HL-60 (cell line): ENCODE data around the gene WDR5B.

Experiments
- DNase-seq, 2 experiments: peaks; one replicate each; pipeline ENCODE4 v3.0.0-alpha.2; 2010 to 2020; ENCODE audit warnings: low read depth in 1 of 2, low spot score in 1 of 2
- H3K27ac ChIP-seq: fragments of 250-450 bp; sonication (Bioruptor Pico); replicated peaks from 2 replicates; pipeline ENCODE4 v1.5.1; 2020; ENCODE audit warnings: mild to moderate bottlenecking, moderate library complexity
- H3K27me3 ChIP-seq: fragments of 250-450 bp; sonication (Bioruptor Pico); 2 replicates; pipeline ENCODE4 v1.5.1; 2021; ENCODE audit warnings: mild to moderate bottlenecking, moderate library complexity; ENCODE audit not compliant: insufficient read depth, poor library complexity, severe bottlenecking
- H3K4me3 ChIP-seq: replicated peaks from 2 replicates; pipeline ENCODE4 v1.5.1; 2011; ENCODE audit warnings: mild to moderate bottlenecking, control low read depth, low read length; ENCODE audit not compliant: insufficient read depth
- GABPA ChIP-seq: IDR thresholded peaks from 2 replicates; pipeline ENCODE4 v1.6.1; 2012; ENCODE audit warnings: low read depth
- POLR2AphosphoS5 ChIP-seq: IDR thresholded peaks from 2 replicates; pipeline ENCODE4 v1.6.1; 2012; ENCODE audit warnings: low read depth
- REST ChIP-seq: IDR thresholded peaks from 2 replicates; pipeline ENCODE4 v1.6.1; 2012; ENCODE audit warnings: low read depth; ENCODE audit not compliant: insufficient replicate concordance
- SPI1 ChIP-seq: IDR thresholded peaks from 2 replicates; pipeline ENCODE4 v1.6.1; 2012; ENCODE audit warnings: low read depth, mild to moderate bottlenecking, borderline replicate concordance
- long read RNA-seq: library from polyadenylated mRNA; unstranded; transcript quantifications from one replicate; pipeline ENCODE4 v2.0.0, GENCODE V29; 2020
- TF ChIP-seq, protein P1 (sequence below): IDR thresholded peaks from one replicate; pipeline ENCODE4 v1.5.1; 2011; ENCODE audit warnings: low read length, control low read depth, inconsistent platforms; ENCODE audit not compliant: insufficient read depth

The WDR5B gene
- long read RNA-seq, transcript WDR5B-201 (1 exons, 3,720 nt) = major isoform, 27 of 29 reads
- long read RNA-seq, partial matches to known transcripts = 0 of 29 reads
- long read RNA-seq, other reads (novel, unspliced or antisense) = 2 of 29 reads

- peak within 1 kb of the TSS; percentile 86 for H3K27ac ChIP-seq
- H3K27me3 ChIP-seq = no peaks in the 10 kb centered on the region
- TF ChIP-seq POLR2AphosphoS5 = peak; percentile 94
- TF ChIP-seq REST = no peak
- TF ChIP-seq, protein P1, sequence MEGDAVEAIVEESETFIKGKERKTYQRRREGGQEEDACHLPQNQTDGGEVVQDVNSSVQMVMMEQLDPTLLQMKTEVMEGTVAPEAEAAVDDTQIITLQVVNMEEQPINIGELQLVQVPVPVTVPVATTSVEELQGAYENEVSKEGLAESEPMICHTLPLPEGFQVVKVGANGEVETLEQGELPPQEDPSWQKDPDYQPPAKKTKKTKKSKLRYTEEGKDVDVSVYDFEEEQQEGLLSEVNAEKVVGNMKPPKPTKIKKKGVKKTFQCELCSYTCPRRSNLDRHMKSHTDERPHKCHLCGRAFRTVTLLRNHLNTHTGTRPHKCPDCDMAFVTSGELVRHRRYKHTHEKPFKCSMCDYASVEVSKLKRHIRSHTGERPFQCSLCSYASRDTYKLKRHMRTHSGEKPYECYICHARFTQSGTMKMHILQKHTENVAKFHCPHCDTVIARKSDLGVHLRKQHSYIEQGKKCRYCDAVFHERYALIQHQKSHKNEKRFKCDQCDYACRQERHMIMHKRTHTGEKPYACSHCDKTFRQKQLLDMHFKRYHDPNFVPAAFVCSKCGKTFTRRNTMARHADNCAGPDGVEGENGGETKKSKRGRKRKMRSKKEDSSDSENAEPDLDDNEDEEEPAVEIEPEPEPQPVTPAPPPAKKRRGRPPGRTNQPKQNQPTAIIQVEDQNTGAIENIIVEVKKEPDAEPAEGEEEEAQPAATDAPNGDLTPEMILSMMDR = no peak
- peak; percentile 72 for TF ChIP-seq GABPA
- no peak for TF ChIP-seq SPI1
- peak; percentile 88 to 98 for DNase-seq
- H3K4me3 ChIP-seq = peak within 1 kb of the TSS; percentile 55
These were observed at the start of gene WDR5B for GRCh38 chr3:122415762-122416654. Gene WDR5B (minus strand): TSS chr3:122416062. CDS start chr3:122415528, 534 bp downstream.

DNA sequence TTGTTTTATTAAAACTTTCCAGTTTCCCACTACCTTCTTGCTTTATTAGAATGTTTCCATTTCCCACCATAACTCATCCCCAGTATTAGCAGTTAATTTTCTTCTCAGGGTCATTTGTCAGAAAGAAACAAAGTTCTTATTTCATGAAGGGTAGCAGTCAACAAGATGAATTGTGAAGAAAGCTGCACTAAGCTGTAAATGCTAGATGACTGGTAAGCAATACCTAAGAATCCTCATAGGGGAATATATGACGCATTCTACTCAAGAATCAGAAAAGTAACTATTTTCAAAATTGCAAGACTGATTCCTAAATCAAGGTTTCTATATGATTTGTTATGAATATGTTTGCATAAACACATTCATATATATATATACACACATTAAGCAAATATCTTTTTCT is 48.8 kb upstream of the WDR5B start:
- no peak for DNase-seq
- H3K4me3 ChIP-seq = no peak overlapping the region
- no peaks in the 10 kb centered on the region for H3K27me3 ChIP-seq
- TF ChIP-seq POLR2AphosphoS5 (no peak), GABPA (no peak), REST (no peak), SPI1 (no peak)
- TF ChIP-seq, protein P1 = no peak
- H3K27ac ChIP-seq = no peak overlapping the region

DNA sequence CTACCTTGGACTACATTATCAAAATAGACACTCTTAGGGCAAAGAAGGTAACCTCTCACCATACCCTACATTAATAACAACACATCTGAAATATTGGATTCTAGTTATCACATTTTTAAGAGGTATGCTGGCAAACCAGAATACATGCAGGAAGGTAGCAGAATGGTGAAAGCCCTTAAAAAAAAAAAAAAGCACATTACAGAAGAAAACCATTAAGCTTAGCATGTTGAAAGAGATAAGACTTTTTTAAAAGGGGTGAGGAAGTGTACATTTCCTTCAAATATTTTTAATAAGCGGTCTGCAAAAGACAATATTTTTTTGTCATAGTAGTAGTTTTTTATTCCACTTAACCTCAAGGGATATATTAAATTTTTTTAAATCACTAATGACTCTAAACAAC is 46.5 kb upstream of the WDR5B start:
- no peak for TF ChIP-seq GABPA
- TF ChIP-seq SPI1 = no peak
- no peak for TF ChIP-seq POLR2AphosphoS5
- no peak for TF ChIP-seq REST
- TF ChIP-seq, protein P1 = no peak
- Histone ChIP-seq H3K27ac (no peak overlapping the region), H3K4me3 (no peak overlapping the region), H3K27me3 (no peaks in the 10 kb centered on the region)
- DNase-seq = no peak
